ENCODE data around the gene OR2A14. TPM values are rescaled to one million over a fixed set of nuclear protein-coding genes. Genes with fewer than 3 reads are reported as not detected.
"Not testable (repeated sequence)": the region's sequence is repeated elsewhere in the genome, so short reads cannot be mapped to it uniquely, and the experiment has no call there.

OR2A14 gene
- total and polyA plus RNA-seq, 4 experiments from 2014 or later: not detected

- H3K4me3 Mint-ChIP-seq: no peak overlapping the region
- no peak overlapping the region for H3K4me3 ChIP-seq (ENCODE audit: low read length in 2 of 2)
- H3K27ac ChIP-seq (ENCODE audit: low read depth, low read length): no peak overlapping the region
- no peaks in the 10 kb centered on the region for H3K4me1 ChIP-seq (ENCODE audit: insufficient read depth, low read length)
- H3K4me1 Mint-ChIP-seq: no peaks in the 10 kb centered on the region
- no peaks in the 10 kb centered on the region for H3K36me3 Mint-ChIP-seq
- ChIA-PET POLR2A (ENCODE audit: partially characterized antibody) (interaction anchor here (0.7 kb wide), 1 partner anchor 226 kb away, joined by 4 read pairs; the partner anchor contains the start of gene TCAF1), CTCF (ENCODE audit: partially characterized antibody) (interaction anchor here (0.5 to 2.9 kb wide), 27 partner anchors 8 to 1753 kb away, joined by 3 to 24 read pairs (median 4); partner anchors contain the start of gene TCAF1)
- peaks cover 2 to 5% of the 10 kb centered on the region in 2 donors for H3K27me3 Mint-ChIP-seq
- H3K9me3 ChIP-seq (ENCODE audit: control insufficient read depth in 1 of 2, low read length in 2 of 2): no peaks in the 10 kb centered on the region
- DNase-seq: peak; percentile 73 to 83 (median 76)
- H3K36me3 ChIP-seq (ENCODE audit: insufficient read depth, low read length): no peaks in the 10 kb centered on the region
- H3K9me3 Mint-ChIP-seq: no peaks in the 10 kb centered on the region
- no peaks in the 10 kb centered on the region for H3K27me3 ChIP-seq (ENCODE audit: insufficient read depth, low read length)
- peak overlapping the region in 1 of 7 donors; percentile 17 for H3K27ac Mint-ChIP-seq
- intact Hi-C loops (cut with micrococcal nuclease): loop anchor here (1.0 to 5.0 kb wide), 2 partner anchors 227 to 886 kb away; no protein-coding TSS in a partner anchor
Observed at GRCh38 chr7:144127714-144128334, 4.8 kb downstream of the OR2A14 start.

- H3K27me3 ChIP-seq (ENCODE audit: insufficient read depth, low read length); H3K27ac Mint-ChIP-seq; POLR2A ChIA-PET (ENCODE audit: partially characterized antibody); H3K4me1 Mint-ChIP-seq; H3K27ac ChIP-seq (ENCODE audit: low read depth, low read length); H3K36me3 Mint-ChIP-seq; H3K9me3 Mint-ChIP-seq; H3K27me3 Mint-ChIP-seq; H3K4me3 ChIP-seq (ENCODE audit: low read length in 2 of 2); CTCF ChIA-PET (ENCODE audit: partially characterized antibody); H3K4me1 ChIP-seq (ENCODE audit: insufficient read depth, low read length); H3K4me3 Mint-ChIP-seq; H3K9me3 ChIP-seq (ENCODE audit: control insufficient read depth in 1 of 2, low read length in 2 of 2); DNase-seq; H3K36me3 ChIP-seq (ENCODE audit: insufficient read depth, low read length): not testable (repeated sequence)
- intact Hi-C loops (cut with micrococcal nuclease): loop anchor here (5.0 kb wide), 1 partner anchor 887 kb away; no protein-coding TSS in a partner anchor
Observed at GRCh38 chr7:144129601-144130000, 6.6 kb downstream of the OR2A14 start.

- peaks cover 2 to 3% of the 10 kb centered on the region in 2 donors for H3K27me3 Mint-ChIP-seq
- no peak overlapping the region for H3K27ac ChIP-seq (ENCODE audit: low read depth, low read length)
- CTCF ChIA-PET (ENCODE audit: partially characterized antibody): no interaction called here
Observed at GRCh38 chr7:144130730-144131129, 7.8 kb downstream of the OR2A14 start.

GRCh38 chr7:144132262-144132661 lies 9.3 kb downstream of the OR2A14 start:
- H3K27me3 Mint-ChIP-seq: peaks cover 2 to 3% of the 10 kb centered on the region in 2 donors
- ChIA-PET CTCF (ENCODE audit: partially characterized antibody) (interaction anchor here (1.5 kb wide), 1 partner anchor 395 kb away, joined by 3 read pairs; no protein-coding TSS in a partner anchor), POLR2A (ENCODE audit: partially characterized antibody) (no interaction called here)
- no peaks in the 10 kb centered on the region for H3K36me3 Mint-ChIP-seq
- no peaks in the 10 kb centered on the region for H3K27me3 ChIP-seq (ENCODE audit: insufficient read depth, low read length)
- no peaks in the 10 kb centered on the region for H3K36me3 ChIP-seq (ENCODE audit: insufficient read depth, low read length)
- H3K4me3 Mint-ChIP-seq: no peak overlapping the region
- no peaks in the 10 kb centered on the region for H3K9me3 Mint-ChIP-seq
- DNase-seq: no peak
- no peaks in the 10 kb centered on the region for H3K4me1 ChIP-seq (ENCODE audit: insufficient read depth, low read length)
- H3K4me3 ChIP-seq (ENCODE audit: low read length in 2 of 2): no peak overlapping the region
- no peaks in the 10 kb centered on the region for H3K9me3 ChIP-seq (ENCODE audit: control insufficient read depth in 1 of 2, low read length in 2 of 2)
- no peaks in the 10 kb centered on the region for H3K4me1 Mint-ChIP-seq
- no peak overlapping the region for H3K27ac Mint-ChIP-seq
- H3K27ac ChIP-seq (ENCODE audit: low read depth, low read length): no peak overlapping the region
- intact Hi-C loops (cut with micrococcal nuclease): no loop called here

More at GRCh38 chr7:144130730-144131129, 7.8 kb downstream of the OR2A14 start:
- Histone ChIP-seq H3K36me3 (ENCODE audit: insufficient read depth, low read length) (no peaks in the 10 kb centered on the region), H3K27me3 (ENCODE audit: insufficient read depth, low read length) (no peaks in the 10 kb centered on the region), H3K4me3 (ENCODE audit: low read length in 2 of 2) (no peak overlapping the region), H3K9me3 (ENCODE audit: control insufficient read depth in 1 of 2, low read length in 2 of 2) (no peaks in the 10 kb centered on the region), H3K4me1 (ENCODE audit: insufficient read depth, low read length) (no peaks in the 10 kb centered on the region)
- no peaks in the 10 kb centered on the region for H3K9me3 Mint-ChIP-seq
- no peak overlapping the region for H3K27ac Mint-ChIP-seq
- POLR2A ChIA-PET (ENCODE audit: partially characterized antibody): no interaction called here
- H3K4me3 Mint-ChIP-seq: no peak overlapping the region
- no peaks in the 10 kb centered on the region for H3K4me1 Mint-ChIP-seq
- no peak for DNase-seq
- no peaks in the 10 kb centered on the region for H3K36me3 Mint-ChIP-seq
- intact Hi-C loops (cut with micrococcal nuclease): no loop called here

GRCh38 chr7:144133307-144133706 lies 10.3 kb downstream of the OR2A14 start:
- no peaks in the 10 kb centered on the region for H3K36me3 ChIP-seq (ENCODE audit: insufficient read depth, low read length)
- intact Hi-C loops (cut with micrococcal nuclease): no loop called here
- H3K27ac ChIP-seq (ENCODE audit: low read depth, low read length): no peak overlapping the region
- Mint-ChIP-seq H3K4me1 (no peaks in the 10 kb centered on the region), H3K27ac (no peak overlapping the region), H3K9me3 (no peaks in the 10 kb centered on the region), H3K4me3 (no peak overlapping the region), H3K36me3 (no peaks in the 10 kb centered on the region), H3K27me3 (no peaks in the 10 kb centered on the region)
- H3K27me3 ChIP-seq (ENCODE audit: insufficient read depth, low read length): no peaks in the 10 kb centered on the region
- H3K4me3 ChIP-seq (ENCODE audit: low read length in 2 of 2): no peak overlapping the region
- POLR2A ChIA-PET (ENCODE audit: partially characterized antibody): no interaction called here
- H3K9me3 ChIP-seq (ENCODE audit: control insufficient read depth in 1 of 2, low read length in 2 of 2): no peaks in the 10 kb centered on the region
- CTCF ChIA-PET (ENCODE audit: partially characterized antibody): no interaction called here
- no peak for DNase-seq
- H3K4me1 ChIP-seq (ENCODE audit: insufficient read depth, low read length): no peaks in the 10 kb centered on the region

- Histone ChIP-seq H3K9me3 (ENCODE audit: control insufficient read depth in 1 of 2, low read length in 2 of 2) (no peaks in the 10 kb centered on the region), H3K4me1 (ENCODE audit: insufficient read depth, low read length) (no peaks in the 10 kb centered on the region), H3K4me3 (ENCODE audit: low read length in 2 of 2) (no peak overlapping the region), H3K27me3 (ENCODE audit: insufficient read depth, low read length) (no peaks in the 10 kb centered on the region), H3K36me3 (ENCODE audit: insufficient read depth, low read length) (no peaks in the 10 kb centered on the region), H3K27ac (ENCODE audit: low read depth, low read length) (no peak overlapping the region)
- Mint-ChIP-seq H3K4me3 (no peak overlapping the region), H3K36me3 (no peaks in the 10 kb centered on the region), H3K27me3 (no peaks in the 10 kb centered on the region), H3K27ac (no peak overlapping the region), H3K4me1 (no peaks in the 10 kb centered on the region), H3K9me3 (no peaks in the 10 kb centered on the region)
- ChIA-PET POLR2A (ENCODE audit: partially characterized antibody) (no interaction called here), CTCF (ENCODE audit: partially characterized antibody) (interaction anchor here (1.2 kb wide), 1 partner anchor 41 kb away, joined by 4 read pairs; no protein-coding TSS in a partner anchor)
- DNase-seq: no peak
- intact Hi-C loops (cut with micrococcal nuclease): no loop called here
Observed at GRCh38 chr7:144134116-144134515, 11.1 kb downstream of the OR2A14 start.

GRCh38 chr7:144137501-144137900 lies 14.5 kb downstream of the OR2A14 start:
- H3K9me3 Mint-ChIP-seq: no peaks in the 10 kb centered on the region
- no peaks in the 10 kb centered on the region for H3K27me3 ChIP-seq (ENCODE audit: insufficient read depth, low read length)
- H3K27ac ChIP-seq (ENCODE audit: low read depth, low read length): no peak overlapping the region
- no peaks in the 10 kb centered on the region for H3K4me1 Mint-ChIP-seq
- no peak overlapping the region for H3K4me3 Mint-ChIP-seq
- no peaks in the 10 kb centered on the region for H3K4me1 ChIP-seq (ENCODE audit: insufficient read depth, low read length)
- no peak overlapping the region for H3K27ac Mint-ChIP-seq
- H3K4me3 ChIP-seq (ENCODE audit: low read length in 2 of 2): no peak overlapping the region
- CTCF ChIA-PET (ENCODE audit: partially characterized antibody): no interaction called here
- no peaks in the 10 kb centered on the region for H3K36me3 ChIP-seq (ENCODE audit: insufficient read depth, low read length)
- H3K27me3 Mint-ChIP-seq: no peaks in the 10 kb centered on the region
- intact Hi-C loops (cut with micrococcal nuclease): no loop called here
- no peaks in the 10 kb centered on the region for H3K36me3 Mint-ChIP-seq
- H3K9me3 ChIP-seq (ENCODE audit: control insufficient read depth in 1 of 2, low read length in 2 of 2): no peaks in the 10 kb centered on the region
- POLR2A ChIA-PET (ENCODE audit: partially characterized antibody): no interaction called here
- no peak for DNase-seq

Measured in CD4-positive, alpha-beta memory T cell (primary cell).